Middle frontal gyrus (tissue), 1 donor: ENCODE data around the gene UGP2.

Source experiments
- DNase-seq: peaks from one replicate; pipeline ENCODE4 v3.0.0-alpha.2; 2015; ENCODE audit warnings: low spot score; ENCODE audit errors: extremely low spot score

UGP2 gene

GRCh38 chr2:63865159-63865799 is 23.6 kb downstream of the UGP2 start:
- no peak for DNase-seq

- no peak for DNase-seq
Measured at GRCh38 chr2:63866009-63866709, 24.5 kb downstream of the UGP2 start.

- DNase-seq = no peak
Measured at GRCh38 chr2:63870679-63871078, 29.0 kb downstream of the UGP2 start.

DNA sequence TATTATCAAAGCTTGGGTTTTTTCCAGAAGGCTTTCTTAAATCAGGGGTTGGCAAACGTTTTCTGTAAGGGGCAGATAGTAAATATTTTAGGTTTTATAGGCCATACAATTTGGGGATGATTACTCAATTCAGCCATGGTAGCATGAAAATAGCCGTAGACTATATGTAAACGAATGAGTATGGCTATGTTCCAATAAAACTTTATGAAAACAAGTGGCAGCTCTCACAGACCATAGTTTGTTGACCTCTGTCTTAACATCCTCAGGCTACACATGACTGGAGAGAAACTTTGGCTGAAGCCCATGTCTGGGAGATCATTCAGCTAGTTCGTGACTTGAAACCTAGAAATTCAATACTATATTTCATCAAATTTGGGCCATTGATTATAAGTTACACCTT is 30.2 kb downstream of the UGP2 start:
- no peak for DNase-seq

GRCh38 chr2:63872571-63873328 is 31.1 kb downstream of the UGP2 start:
- no peak for DNase-seq

- DNase-seq = no peak
Measured at GRCh38 chr2:63874204-63875130, 32.8 kb downstream of the UGP2 start.

DNA sequence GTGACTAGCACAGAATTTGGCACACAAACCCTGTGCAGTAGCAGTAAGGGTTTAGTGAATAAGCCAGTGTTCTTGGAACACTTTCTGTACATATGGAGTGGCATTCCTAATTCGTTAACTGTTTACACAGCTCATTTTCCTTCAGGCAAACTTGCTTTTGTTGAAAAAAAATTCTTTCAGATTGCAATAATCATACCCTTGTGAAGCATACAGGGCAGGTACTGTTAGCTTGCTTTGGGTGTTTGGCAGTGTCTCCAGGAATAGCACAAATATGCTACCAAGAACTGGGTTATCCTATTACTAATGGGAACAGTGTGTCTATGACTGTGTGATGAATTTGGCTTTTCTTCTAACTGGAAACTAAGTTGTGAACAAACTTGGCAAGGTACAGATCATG is 33.4 kb downstream of the UGP2 start:
- no peak for DNase-seq

DNA sequence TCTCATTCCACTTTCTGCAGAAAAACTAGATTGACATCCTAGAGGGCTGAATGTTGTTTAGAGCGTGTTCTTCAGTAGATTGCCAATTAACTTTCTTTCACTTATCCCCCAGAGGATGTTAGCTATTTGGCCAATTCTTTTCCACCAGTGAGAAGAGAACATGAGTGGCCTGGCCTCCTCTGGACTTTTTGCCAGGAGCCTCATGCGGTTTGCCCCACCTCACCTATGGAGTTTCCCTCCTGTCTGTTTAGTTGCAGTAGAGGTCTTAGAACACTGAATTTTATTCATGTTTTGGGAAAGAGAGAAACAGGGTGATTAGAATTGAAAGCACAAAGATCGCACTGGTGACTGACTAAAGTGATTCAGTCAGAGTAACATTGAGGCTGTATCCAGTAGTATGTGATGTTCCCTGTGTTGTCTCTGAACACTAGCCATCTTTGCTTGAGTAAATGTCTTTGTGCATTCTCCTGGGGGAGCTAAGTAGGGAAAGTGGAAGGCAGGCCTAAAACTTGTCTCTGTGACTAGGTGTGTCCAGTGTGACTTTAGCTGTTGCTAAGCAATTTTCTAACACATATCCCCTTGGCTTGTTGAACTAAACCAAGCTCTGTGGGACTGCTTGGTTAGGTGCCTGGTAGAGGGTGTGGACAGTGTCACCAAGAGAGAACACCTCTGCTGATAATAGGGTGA is 34.0 kb downstream of the UGP2 start:
- DNase-seq = no peak

- DNase-seq = no peak
Measured at GRCh38 chr2:63876311-63876710, 34.6 kb downstream of the UGP2 start.

DNA sequence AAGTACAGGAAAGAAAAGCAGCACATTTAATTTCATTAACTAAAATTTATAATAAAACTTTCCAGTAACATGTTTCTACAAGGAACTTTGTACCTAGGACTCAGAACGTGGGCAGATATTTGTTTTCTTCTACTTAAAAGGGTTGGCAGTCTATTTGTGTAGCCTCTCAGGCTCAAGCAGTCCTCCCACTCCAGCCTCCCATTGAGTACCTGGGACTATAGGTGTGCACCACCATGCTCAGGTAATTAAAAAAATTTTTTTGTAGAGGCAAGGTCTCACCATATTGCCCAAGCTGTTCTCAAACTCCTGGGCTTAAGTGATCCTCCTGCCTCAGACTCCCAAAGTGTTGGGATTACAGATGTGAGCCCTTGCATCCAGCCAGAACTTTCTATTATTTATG is 36.8 kb downstream of the UGP2 start:
- no peak for DNase-seq

- no peak for DNase-seq
Measured at GRCh38 chr2:63879876-63880433, 38.3 kb downstream of the UGP2 start.

GRCh38 chr2:63880625-63881024 is 38.9 kb downstream of the UGP2 start:
- DNase-seq = no peak

GRCh38 chr2:63881205-63881604 is 39.5 kb downstream of the UGP2 start:
- no peak for DNase-seq

DNA sequence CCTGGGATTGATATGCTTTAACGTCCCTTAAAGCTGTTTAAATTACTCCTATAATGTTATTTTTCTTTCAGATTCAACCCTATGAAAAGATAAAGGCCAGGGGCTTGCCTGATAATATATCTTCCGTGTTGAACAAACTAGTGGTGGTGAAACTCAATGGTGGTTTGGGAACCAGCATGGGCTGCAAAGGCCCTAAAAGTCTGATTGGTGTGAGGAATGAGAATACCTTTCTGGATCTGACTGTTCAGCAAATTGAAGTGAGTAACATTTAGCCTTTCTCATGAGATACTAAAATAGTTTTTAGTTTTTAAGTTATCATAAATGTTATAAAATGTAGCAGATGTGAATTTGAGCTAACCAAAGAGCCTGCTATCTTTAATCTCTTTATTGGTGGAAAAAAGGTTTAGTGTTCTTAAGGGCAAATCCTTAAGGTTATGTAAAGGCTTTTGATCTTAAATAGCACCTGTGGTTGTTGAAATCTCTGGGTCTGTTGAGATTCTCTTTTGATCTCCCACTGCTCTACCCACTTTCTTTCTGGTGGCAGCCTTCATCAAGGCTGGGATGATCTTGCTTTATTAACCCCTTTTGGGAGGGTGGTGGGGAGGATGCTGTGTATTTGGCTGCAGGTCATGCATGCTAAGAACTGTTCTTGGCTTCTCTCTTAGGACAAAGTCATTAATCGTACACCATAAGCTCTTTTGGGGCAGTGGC is 40.9 kb downstream of the UGP2 start:
- DNase-seq = no peak

GRCh38 chr2:63886445-63886844 is 44.7 kb downstream of the UGP2 start:
- no peak for DNase-seq

DNA sequence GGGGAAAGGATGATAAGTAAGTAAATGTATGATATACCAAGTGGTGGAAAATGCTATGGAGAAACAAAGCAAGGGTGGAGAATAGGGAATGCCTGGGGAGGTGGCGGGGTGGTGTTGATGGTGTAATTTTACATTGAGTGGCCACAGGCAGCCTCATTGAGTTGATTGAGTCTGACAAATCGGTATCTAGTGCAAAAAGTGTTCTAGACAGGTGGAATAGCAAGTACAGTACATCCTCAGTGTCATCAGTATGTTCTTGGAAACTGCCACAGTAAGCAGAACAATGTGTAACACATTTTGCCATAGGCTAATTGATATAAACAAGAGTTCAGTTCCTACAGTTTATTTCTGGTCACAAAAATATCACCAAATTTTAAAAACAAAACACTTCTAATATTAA is 46.4 kb downstream of the UGP2 start:
- DNase-seq = no peak

DNA sequence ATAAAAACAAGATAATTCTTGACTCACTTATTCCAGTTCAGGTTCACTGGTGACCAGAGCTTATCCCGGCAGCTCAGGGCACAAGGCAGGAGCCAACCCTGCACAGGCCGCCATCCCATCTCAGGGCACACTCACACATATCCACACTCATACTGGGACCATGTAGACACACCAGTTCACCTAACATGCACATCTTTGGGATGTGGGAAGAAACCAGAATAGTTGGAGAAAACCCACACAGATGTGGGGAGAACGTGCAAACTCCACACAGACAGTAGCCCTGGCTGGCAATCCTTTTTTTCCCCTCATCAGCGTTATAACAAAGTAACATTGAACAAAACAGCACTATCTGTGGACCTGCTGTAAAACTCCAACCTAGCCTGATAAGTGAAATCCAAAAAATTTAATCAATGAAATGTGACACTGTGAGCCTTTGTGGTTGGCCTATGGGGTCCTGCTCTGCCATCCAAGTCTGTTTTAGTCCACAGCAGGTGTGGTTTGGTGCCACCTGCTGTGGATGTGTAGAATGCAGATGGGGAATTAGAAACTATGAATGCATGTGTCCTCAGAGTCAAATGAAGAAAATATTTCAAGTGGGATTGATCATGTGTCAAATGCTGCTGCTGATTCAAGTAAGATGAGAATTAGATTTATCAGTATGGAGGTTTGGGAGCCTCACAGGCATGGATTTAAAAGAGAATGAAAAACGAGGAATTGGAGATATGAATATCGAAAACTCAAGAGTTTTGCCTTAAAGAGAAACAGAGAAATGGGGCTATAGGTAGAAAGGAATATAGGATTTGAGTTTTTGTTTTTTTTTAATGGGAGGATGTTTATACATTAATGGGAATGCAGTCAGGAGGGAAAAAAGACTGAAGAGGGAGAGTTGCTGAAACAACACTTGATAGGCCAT is 47.0 kb downstream of the UGP2 start:
- no peak for DNase-seq

DNA sequence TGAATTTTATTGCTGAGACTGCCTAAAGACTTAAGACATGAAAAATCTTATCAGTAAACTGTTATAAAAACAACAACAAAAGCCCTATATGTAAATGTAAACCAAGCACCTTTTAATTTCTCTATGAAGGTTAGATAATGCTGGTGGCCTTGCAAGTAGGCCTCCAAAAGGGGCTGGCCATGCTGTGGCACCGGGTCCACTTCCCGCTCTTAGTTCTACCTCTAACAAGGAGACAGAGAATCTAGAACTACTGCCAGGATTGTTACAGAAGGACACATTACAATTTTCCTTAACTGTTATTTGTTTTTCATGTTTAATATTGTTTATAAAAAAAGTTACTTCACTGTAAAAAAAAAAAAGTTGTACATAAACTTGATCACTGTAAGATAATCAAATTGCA is 49.0 kb downstream of the UGP2 start:
- no peak for DNase-seq

DNA sequence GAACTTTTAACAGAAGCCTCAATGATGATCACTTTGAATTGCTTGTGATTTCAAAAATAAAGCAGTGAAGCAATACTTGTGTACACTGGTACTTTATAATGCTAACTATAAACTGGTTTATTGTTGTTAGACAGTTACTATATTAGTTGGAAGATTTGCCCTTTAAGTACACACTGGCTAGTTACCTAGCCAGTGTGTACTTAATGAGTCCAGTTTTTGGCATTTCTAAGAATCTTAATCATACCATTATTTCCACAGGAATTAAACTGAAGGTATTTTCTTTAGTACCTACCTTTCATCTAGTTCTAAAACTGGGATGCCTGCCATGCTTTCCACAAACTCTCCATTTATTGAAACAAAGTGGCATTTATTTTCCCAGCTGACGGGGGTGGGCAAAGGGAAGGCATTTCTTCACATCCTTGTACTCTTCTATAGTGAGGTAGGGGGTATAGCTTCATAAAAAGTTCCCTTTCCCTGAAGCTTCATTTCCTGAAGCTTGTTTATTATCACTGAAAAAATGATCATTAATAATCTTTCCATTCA is 49.9 kb downstream of the UGP2 start:
- no peak for DNase-seq
